PC-3 (cell line): ENCODE results near the gene FKBP1A. TPM values are rescaled to one million over a fixed set of nuclear protein-coding genes. Genes with fewer than 3 reads are reported as not detected.
A peak's percentile ranks its signal among the peaks of the same experiment; 100 is the strongest.

Experiments used
- ATAC-seq: fragments of 200-7000 bp; cut with Tn5 transposase; 2 replicates; pipeline ENCODE4 v1.9.1; 2020; ENCODE audit warnings: mild to moderate bottlenecking, moderate library complexity
- BruUV-seq: library from RNA; stranded (reverse); fragments of 400-500 nt; replicated peaks from 2 replicates; lab custom pipeline; 2021; lab: Mats Ljungman, UMichigan
- CTCF ChIA-PET: fragments of 300-600 bp; sonication (Branson Sonifier 250); formaldehyde crosslinking; loops from one replicate; lab custom pipeline; 2022; ENCODE audit warnings: antibody characterized with exemption; lab: Charles Lee
- POLR2A ChIA-PET: fragments of 300-600 bp; sonication (Branson Sonifier 250); formaldehyde crosslinking; loops from one replicate; lab custom pipeline; 2022; ENCODE audit warnings: antibody characterized with exemption; ENCODE audit not compliant: unreplicated experiment; lab: Charles Lee
- DNase-seq: peaks from one replicate; pipeline ENCODE4 v3.0.0-alpha.2; 2015
- H2AFZ ChIP-seq: fragments of 300-600 bp; sonication (generic); 2 replicates; pipeline ENCODE4 v1.6.0; 2016; ENCODE audit warnings: antibody characterized with exemption, low read length
- H3F3A ChIP-seq: fragments of 300-600 bp; sonication (generic); one replicate; pipeline ENCODE4 v1.6.0; 2017; ENCODE audit warnings: antibody characterized with exemption, low read length, control low read depth, mild to moderate bottlenecking; ENCODE audit not compliant: unreplicated experiment
- H3K27ac ChIP-seq: fragments of 300-600 bp; sonication (generic); 2 replicates; pipeline ENCODE4 v1.5.1; 2016; ENCODE audit warnings: mild to moderate bottlenecking, low read length
- H3K27me3 ChIP-seq: fragments of 300-600 bp; sonication (generic); 2 replicates; pipeline ENCODE4 v1.6.1; 2016; ENCODE audit warnings: low read length, mixed read lengths
- H3K36me3 ChIP-seq: fragments of 300-600 bp; sonication (generic); 2 replicates; pipeline ENCODE4 v1.6.1; 2016; ENCODE audit warnings: low read depth, mixed run types, low read length, mixed read lengths
- H3K4me1 ChIP-seq: fragments of 300-600 bp; sonication (generic); 2 replicates; pipeline ENCODE4 v1.5.1; 2016; ENCODE audit warnings: low read length; ENCODE audit not compliant: insufficient read depth
- H3K4me2 ChIP-seq: fragments of 300-600 bp; sonication (generic); 2 replicates; pipeline ENCODE4 v1.6.0; 2016; ENCODE audit warnings: low read length
- H3K4me3 ChIP-seq: fragments of 300-600 bp; sonication (generic); 2 replicates; pipeline ENCODE4 v1.5.1; 2016; ENCODE audit warnings: mild to moderate bottlenecking, low read length, mixed read lengths
- H3K79me2 ChIP-seq: fragments of 300-600 bp; sonication (generic); 2 replicates; pipeline ENCODE4 v1.6.1; 2017; ENCODE audit warnings: low read length, mixed read lengths
- H3K9ac ChIP-seq: fragments of 300-600 bp; sonication (generic); 2 replicates; pipeline ENCODE4 v1.6.0; 2016; ENCODE audit warnings: mild to moderate bottlenecking, low read length
- H3K9me2 ChIP-seq: fragments of 300-600 bp; sonication (generic); replicated peaks from 2 replicates; pipeline ENCODE4 v1.6.1; 2016; ENCODE audit warnings: mixed run types, low read length, mixed read lengths
- H3K9me3 ChIP-seq: fragments of 300-600 bp; sonication (generic); 2 replicates; pipeline ENCODE4 v1.6.1; 2016; ENCODE audit warnings: low read length, mixed read lengths
- H4K20me1 ChIP-seq: fragments of 300-600 bp; sonication (generic); 2 replicates; pipeline ENCODE4 v1.6.1; 2016; ENCODE audit warnings: low read length, mixed read lengths
- CTCF ChIP-seq: fragments of 300-600 bp; sonication (generic); conservative IDR thresholded peaks from 2 replicates; pipeline ENCODE4 v1.5.1; 2017; ENCODE audit warnings: antibody characterized with exemption, low read depth, mild to moderate bottlenecking, low read length
- EZH2 ChIP-seq: fragments of 300-600 bp; sonication (generic); IDR thresholded peaks from one replicate; pipeline ENCODE4 v1.6.1; 2017; ENCODE audit warnings: antibody characterized with exemption, mild to moderate bottlenecking, low read length; ENCODE audit not compliant: unreplicated experiment
- EZH2phosphoT487 ChIP-seq: fragments of 300-600 bp; sonication (generic); IDR thresholded peaks from 2 replicates; pipeline ENCODE4 v1.6.1; 2018; ENCODE audit warnings: mild to moderate bottlenecking, antibody characterized with exemption, low read length, borderline replicate concordance
- intact Hi-C: fragments of 100-400 bp; cut with micrococcal nuclease; formaldehyde crosslinking; loops from 2 replicates; pipeline ENCODE4 v1.9.0; 2023
- total RNA-seq: library from RNA; depleted of rRNA; stranded (reverse); fragments of >200 nt; gene quantifications from 2 replicates; pipeline ENCODE4 v1.2.3, GENCODE V29; 2014

The FKBP1A gene
- total RNA-seq, 1 experiment from 2014 or later = 178 TPM

GRCh38 chr20:1370548-1371110 is 22.2 kb downstream of the FKBP1A start:
- TF ChIP-seq EZH2 (no peak), CTCF (no peak), EZH2phosphoT487 (no peak)
- Histone ChIP-seq H3K36me3 (peaks cover 67% of the 10 kb centered on the region), H3K4me2 (0 out of 2 replicates have a peak overlapping the region, but pooled peaks have one; percentile 15), H3K9ac (no peak overlapping the region), H3K4me3 (no peak overlapping the region), H4K20me1 (peaks cover 24% of the 10 kb centered on the region; the same call in 1 of the 2 replicates), H3K79me2 (peaks cover 66% of the 10 kb centered on the region), H2AFZ (no peak overlapping the region), H3K4me1 (peaks cover 54% of the 10 kb centered on the region), H3K9me3 (no peaks in the 10 kb centered on the region), H3K27me3 (no peaks in the 10 kb centered on the region), H3K27ac (0 out of 2 replicates have a peak overlapping the region, but pooled peaks have one; percentile 16), H3K9me2 (no peaks in the 10 kb centered on the region), H3F3A (peaks cover 6% of the 10 kb centered on the region)
- CTCF ChIA-PET = interaction anchor here (0.6 kb wide), 1 partner anchor 165 kb away, joined by 3 read pairs; no protein-coding TSS in a partner anchor
- no TSS peak for BruUV-seq
- POLR2A ChIA-PET = interaction anchor here (0.6 kb wide), 1 partner anchor 143 kb away, joined by 3 read pairs; no protein-coding TSS in a partner anchor
- peak; percentile 9; the same call in 1 of the 2 replicates for ATAC-seq
- intact Hi-C loops = loop anchor here (2.0 kb wide), 1 partner anchor 56 kb away; no protein-coding TSS in a partner anchor
- DNase-seq = peak; percentile 37

GRCh38 chr20:1369970-1370369 is 22.9 kb downstream of the FKBP1A start:
- ChIA-PET CTCF (interaction anchor here (0.6 kb wide), 1 partner anchor 22 kb away, joined by 5 read pairs; no protein-coding TSS in a partner anchor), POLR2A (interaction anchor here (0.6 kb wide), 1 partner anchor 142 kb away, joined by 3 read pairs; no protein-coding TSS in a partner anchor)
- DNase-seq (no peak), ATAC-seq (no peak)
- no peaks in the 10 kb centered on the region for H3K9me2 ChIP-seq
- no peak overlapping the region for H3K27ac ChIP-seq
- H3K79me2 ChIP-seq = peaks cover 60% of the 10 kb centered on the region
- H3K4me1 ChIP-seq = peaks cover 54% of the 10 kb centered on the region
- H3K4me2 ChIP-seq = no peak overlapping the region
- no peaks in the 10 kb centered on the region for H3K9me3 ChIP-seq
- peaks cover 6% of the 10 kb centered on the region for H3F3A ChIP-seq
- no peaks in the 10 kb centered on the region for H3K27me3 ChIP-seq
- TF ChIP-seq EZH2 (no peak), CTCF (no peak)
- no peak overlapping the region for H3K9ac ChIP-seq
- H4K20me1 ChIP-seq = peaks cover 24% of the 10 kb centered on the region; the same call in 1 of the 2 replicates
- H3K4me3 ChIP-seq = no peak overlapping the region
- intact Hi-C loops = loop anchor here (1.0 to 2.0 kb wide), 2 partner anchors 55 to 67 kb away; no protein-coding TSS in a partner anchor
- H2AFZ ChIP-seq = no peak overlapping the region
- no TSS peak for BruUV-seq
- H3K36me3 ChIP-seq = peaks cover 64% of the 10 kb centered on the region
